Vagina (tissue), 2 donors: Measurements from ENCODE around the gene PCNP.

ENCODE experiments used
- POLR2A ChIP-seq, 2 donors: fragments of 450-650 bp; IDR thresholded peaks; one replicate each; pipeline ENCODE4 v1.6.1; 2017; ENCODE audit warnings: antibody characterized with exemption in 2 of 2, mild to moderate bottlenecking in 2 of 2, moderate library complexity in 2 of 2
- TF ChIP-seq, protein P1 (sequence below), 3 experiments: fragments of 450-650 bp in 2 of 3; fragments of 200-600 bp in 1 of 3; sonication (generic) in 1 of 3; IDR thresholded peaks; one replicate each; pipeline ENCODE4 v1.5.1; 2017 to 2019; ENCODE audit warnings: antibody characterized with exemption in 3 of 3, mild to moderate bottlenecking in 2 of 3, moderate library complexity in 2 of 3

DNA sequence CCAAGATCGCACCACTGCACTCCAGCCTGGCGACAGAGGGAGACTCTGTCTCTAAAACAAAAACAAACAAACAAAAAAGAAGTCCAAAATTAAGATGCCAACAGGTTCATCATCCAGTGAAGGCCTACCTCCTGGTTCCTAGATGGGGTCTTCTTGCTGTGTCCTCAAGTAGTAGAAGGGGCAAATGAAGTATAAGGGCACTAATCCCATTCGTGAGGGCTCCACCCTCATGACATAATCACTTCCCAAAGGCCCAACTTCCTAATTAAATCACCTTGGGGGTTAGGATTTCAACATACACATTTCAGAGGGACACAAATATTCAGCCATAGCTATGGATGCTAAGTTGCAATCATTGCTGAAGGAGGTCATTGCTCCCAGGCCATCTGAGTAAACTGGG is 45.8 kb downstream of the PCNP start:
- TF ChIP-seq, protein P1, sequence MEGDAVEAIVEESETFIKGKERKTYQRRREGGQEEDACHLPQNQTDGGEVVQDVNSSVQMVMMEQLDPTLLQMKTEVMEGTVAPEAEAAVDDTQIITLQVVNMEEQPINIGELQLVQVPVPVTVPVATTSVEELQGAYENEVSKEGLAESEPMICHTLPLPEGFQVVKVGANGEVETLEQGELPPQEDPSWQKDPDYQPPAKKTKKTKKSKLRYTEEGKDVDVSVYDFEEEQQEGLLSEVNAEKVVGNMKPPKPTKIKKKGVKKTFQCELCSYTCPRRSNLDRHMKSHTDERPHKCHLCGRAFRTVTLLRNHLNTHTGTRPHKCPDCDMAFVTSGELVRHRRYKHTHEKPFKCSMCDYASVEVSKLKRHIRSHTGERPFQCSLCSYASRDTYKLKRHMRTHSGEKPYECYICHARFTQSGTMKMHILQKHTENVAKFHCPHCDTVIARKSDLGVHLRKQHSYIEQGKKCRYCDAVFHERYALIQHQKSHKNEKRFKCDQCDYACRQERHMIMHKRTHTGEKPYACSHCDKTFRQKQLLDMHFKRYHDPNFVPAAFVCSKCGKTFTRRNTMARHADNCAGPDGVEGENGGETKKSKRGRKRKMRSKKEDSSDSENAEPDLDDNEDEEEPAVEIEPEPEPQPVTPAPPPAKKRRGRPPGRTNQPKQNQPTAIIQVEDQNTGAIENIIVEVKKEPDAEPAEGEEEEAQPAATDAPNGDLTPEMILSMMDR (IDR thresholded peaks at IDR 0.05) = no peak
- no peak for TF ChIP-seq POLR2A (IDR thresholded peaks at IDR 0.05)
